H1 (cell line): Measurements from ENCODE around the gene TMEM120B. TPM values are rescaled to one million over a fixed set of nuclear protein-coding genes. Genes with fewer than 3 reads are reported as not detected.

ENCODE experiments used
- CTCF ChIA-PET: fragments of 300-600 bp; sonication (Branson Sonifier 250); formaldehyde crosslinking; loops from one replicate; lab custom pipeline; 2021; ENCODE audit not compliant: partially characterized antibody; lab: Charles Lee
- POLR2A ChIA-PET: fragments of 300-600 bp; sonication (Branson Sonifier 250); formaldehyde crosslinking; loops from one replicate; lab custom pipeline; 2021; ENCODE audit warnings: inconsistent platforms; ENCODE audit not compliant: partially characterized antibody; lab: Charles Lee
- DNase-seq, 2 experiments: peaks; one replicate each; pipeline versions ENCODE4 v3.0.0 to v3.0.0-alpha.2; 2010 to 2022; ENCODE audit warnings: low spot score in 2 of 2, low read depth in 1 of 2, mixed read lengths in 1 of 2
- FAIRE-seq: peaks from 2 replicates; lab custom pipeline; 2011; peaks lifted over from hg19 to GRCh38; lab: Jason Lieb, UNC
- H2AFZ ChIP-seq: 2 replicates; pipeline ENCODE4 v1.8.1; 2012; ENCODE audit warnings: low read length, inconsistent platforms
- H2AK5ac ChIP-seq: 2 replicates; pipeline ENCODE4 v1.6.1; 2013; ENCODE audit warnings: low read depth, low read length
- H2BK120ac ChIP-seq: replicated peaks from 2 replicates; pipeline ENCODE3; 2013; ENCODE audit warnings: low read depth, low read length, inconsistent platforms
- H2BK12ac ChIP-seq: 2 replicates; pipeline ENCODE4 v1.6.1; 2013; ENCODE audit warnings: low read depth, low read length
- H2BK15ac ChIP-seq: 2 replicates; pipeline ENCODE4 v1.6.1; 2013; ENCODE audit warnings: low read length
- H2BK20ac ChIP-seq: 2 replicates; pipeline ENCODE4 v1.6.1; 2013; ENCODE audit warnings: low read length
- H2BK5ac ChIP-seq: 2 replicates; pipeline ENCODE4 v1.6.1; 2013; ENCODE audit warnings: low read depth, low read length
- H3K14ac ChIP-seq: 2 replicates; pipeline ENCODE4 v1.6.1; 2013; ENCODE audit warnings: inconsistent platforms; ENCODE audit not compliant: insufficient read length
- H3K18ac ChIP-seq: 2 replicates; pipeline ENCODE4 v1.6.1; 2013; ENCODE audit warnings: low read length; ENCODE audit errors: extremely low read depth
- H3K23ac ChIP-seq: 2 replicates; pipeline ENCODE4 v1.6.1; 2013; ENCODE audit warnings: inconsistent platforms; ENCODE audit not compliant: insufficient read length
- H3K23me2 ChIP-seq: 2 replicates; pipeline ENCODE4 v1.6.1; 2013; ENCODE audit warnings: low read depth, low read length
- H3K27ac ChIP-seq: 2 replicates; pipeline ENCODE4 v1.6.1; 2011; ENCODE audit warnings: low read depth, low read length, inconsistent platforms
- H3K27me3 ChIP-seq, 4 experiments: replicated peaks in 1 of 4; 1 replicate in 1 of 4; 2 replicates in 3 of 4; pipeline versions ENCODE4 v1.6.1 to v1.8.1; 2011 to 2013; ENCODE audit warnings: low read length in 3 of 4, mild to moderate bottlenecking in 3 of 4, inconsistent platforms in 2 of 4, mixed read lengths in 2 of 4, moderate library complexity in 1 of 4; ENCODE audit not compliant: control insufficient read depth in 3 of 4, insufficient read depth in 3 of 4; ENCODE audit errors: extremely low read depth in 1 of 4
- H3K36me3 ChIP-seq, 4 experiments: 2 replicates each; pipeline versions ENCODE4 v1.6.1 to v1.8.1; 2011 to 2013; ENCODE audit warnings: mild to moderate bottlenecking in 4 of 4, low read length in 3 of 4, moderate library complexity in 2 of 4, control low read depth in 1 of 4, inconsistent platforms in 1 of 4; ENCODE audit not compliant: insufficient read depth in 4 of 4, control insufficient read depth in 2 of 4
- H3K4ac ChIP-seq: replicated peaks from 2 replicates; pipeline ENCODE3; 2013; ENCODE audit warnings: low read length, low read depth, mixed read lengths, inconsistent platforms; ENCODE audit not compliant: insufficient read length
- H3K4me1 ChIP-seq, 4 experiments: replicated peaks in 1 of 4; 1 replicate in 1 of 4; 2 replicates in 3 of 4; pipeline versions ENCODE4 v1.6.1 to v1.8.1; 2011 to 2013; ENCODE audit warnings: low read length in 3 of 4, inconsistent platforms in 2 of 4, mixed read lengths in 1 of 4; ENCODE audit not compliant: insufficient read depth in 4 of 4, control insufficient read depth in 3 of 4
- H3K4me2 ChIP-seq, 2 experiments: 2 replicates each; pipeline versions ENCODE4 v1.6.1 to v1.8.1; 2011 to 2013; ENCODE audit warnings: low read depth in 2 of 2, low read length in 2 of 2, control low read depth in 1 of 2, inconsistent platforms in 1 of 2, mild to moderate bottlenecking in 1 of 2; ENCODE audit not compliant: insufficient read depth in 1 of 2
- H3K4me3 ChIP-seq, 4 experiments: fragments of 200-600, 300-600 bp in 1 of 4; sonication (generic), shearing (Covaris generic), sonication (Bioruptor Twin) in 1 of 4; 2 replicates each; pipeline versions ENCODE4 v1.5.1 to v1.8.1; 2011 to 2016; ENCODE audit warnings: low read length in 4 of 4, low read depth in 3 of 4, control low read depth in 2 of 4, inconsistent platforms in 2 of 4, mild to moderate bottlenecking in 2 of 4, mixed read lengths in 1 of 4, moderate library complexity in 1 of 4; ENCODE audit not compliant: insufficient read depth in 2 of 4; ENCODE audit errors: extremely low read depth in 1 of 4
- H3K56ac ChIP-seq: replicated peaks from 2 replicates; pipeline ENCODE3; 2013; ENCODE audit warnings: low read depth, mild to moderate bottlenecking, mixed read lengths, low read length, inconsistent platforms; ENCODE audit not compliant: insufficient read length
- H3K79me1 ChIP-seq: 2 replicates; pipeline ENCODE4 v1.6.1; 2013; ENCODE audit warnings: low read depth, low read length, control low read depth
- H3K79me2 ChIP-seq, 2 experiments: 2 replicates each; pipeline versions ENCODE4 v1.6.1 to v1.8.1; 2012 to 2013; ENCODE audit warnings: low read length in 2 of 2, mild to moderate bottlenecking in 2 of 2, inconsistent platforms in 1 of 2; ENCODE audit not compliant: insufficient read depth in 2 of 2, control insufficient read depth in 1 of 2
- H3K9ac ChIP-seq, 4 experiments: replicated peaks in 1 of 4; 1 replicate in 1 of 4; 2 replicates in 3 of 4; pipeline versions ENCODE4 v1.6.1 to v1.8.1; 2011 to 2013; ENCODE audit warnings: low read depth in 3 of 4, low read length in 3 of 4, control low read depth in 2 of 4, mild to moderate bottlenecking in 2 of 4, moderate library complexity in 2 of 4, inconsistent platforms in 1 of 4; ENCODE audit errors: extremely low read depth in 1 of 4
- H3K9me3 ChIP-seq, 2 experiments: 2 replicates each; pipeline versions ENCODE4 v1.6.1 to v1.8.1; 2012 to 2013; ENCODE audit warnings: mild to moderate bottlenecking in 2 of 2, moderate library complexity in 2 of 2, control low read depth in 1 of 2, inconsistent platforms in 1 of 2, low read depth in 1 of 2, low read length in 1 of 2, mixed read lengths in 1 of 2; ENCODE audit not compliant: insufficient read depth in 2 of 2
- H4K20me1 ChIP-seq, 2 experiments: replicated peaks in 1 of 2; 2 replicates each; pipeline versions ENCODE3 to v1.8.1; 2011 to 2013; ENCODE audit warnings: inconsistent platforms in 2 of 2, low read length in 2 of 2, mild to moderate bottlenecking in 1 of 2; ENCODE audit not compliant: insufficient read depth in 2 of 2, control insufficient read depth in 1 of 2
- H4K5ac ChIP-seq: 2 replicates; pipeline ENCODE4 v1.6.1; 2013; ENCODE audit warnings: low read length, low read depth, mixed read lengths, inconsistent platforms; ENCODE audit not compliant: insufficient read length
- H4K8ac ChIP-seq: 2 replicates; pipeline ENCODE4 v1.8.0; 2013; ENCODE audit warnings: mild to moderate bottlenecking, moderate library complexity, low read length, inconsistent platforms; ENCODE audit not compliant: insufficient read depth; ENCODE audit errors: extremely low read depth
- H4K91ac ChIP-seq: replicated peaks from 2 replicates; pipeline ENCODE3; 2013; ENCODE audit warnings: low read length, mixed read lengths, inconsistent platforms; ENCODE audit not compliant: insufficient read length
- WGBS, 2 experiments: shearing (Covaris generic) in 1 of 2; methylation state at CpG; one replicate each; pipeline versions ENCODE4 v1.1.6 to v1.1.7; 2013 to 2015; ENCODE audit warnings: low lambda C conversion rate in 2 of 2, mixed read lengths in 2 of 2, inconsistent platforms in 1 of 2, low coverage in 1 of 2, missing lambda C conversion rate in 1 of 2; ENCODE audit not compliant: insufficient replicate concordance in 2 of 2, insufficient coverage in 1 of 2, insufficient read length in 1 of 2; ENCODE audit errors: extremely low coverage in 1 of 2, missing lambda C conversion rate in 1 of 2; 5-methylcytosine and 5-hydroxymethylcytosine counted together
- polyA plus RNA-seq, 7 experiments: library from polyadenylated mRNA; depleted of rRNA in 3 of 7; stranded (reverse) in 5 of 7; unstranded in 2 of 7; fragments of >200 nt in 5 of 7; fragments of 200-250 nt in 2 of 7; gene quantifications; 1 replicate in 5 of 7; 2 replicates in 1 of 7; 4 replicates in 1 of 7; pipeline versions ENCODE4 v1.2.1 to v1.2.3, GENCODE V29; 2011 to 2013; ENCODE audit warnings: missing spikeins in 2 of 7, mixed read lengths in 2 of 7
- total RNA-seq: library from RNA; stranded (reverse); fragmentation: NEBNext Ultra II Directional; extraction: Animal tissue kit (Norgen Biotek cat#: 25700); gene quantifications from 2 replicates; pipeline ENCODE4 v1.2.1, GENCODE V29; 2021

Gene TMEM120B
- total and polyA plus RNA-seq, 2 of the 8 experiments (the other 6 are each of a cell fraction or from before 2014, with no cell fraction given), result 22.0 to 29.1 TPM

GRCh38 chr12:121729021-121729420, 16.5 kb downstream of the TMEM120B start:
- Histone ChIP-seq H3K9me3 (no peaks in the 10 kb centered on the region), H2BK120ac (no peak overlapping the region), H3K4me2 (no peak overlapping the region), H3K27me3 (no peaks in the 10 kb centered on the region), H3K27ac (no peak overlapping the region; the same call in 1 of the 2 replicates), H4K20me1 (peaks cover 0 to 10% of the 10 kb centered on the region in 2 experiments), H3K4ac (no peak overlapping the region), H2BK12ac (no peak overlapping the region), H3K36me3 (0 out of 8 replicates have a peak, but pooled peaks cover 0 to 2% (median 0%) of the 10 kb centered on the region in 4 experiments), H3K14ac (no peak overlapping the region), H2BK15ac (no peak overlapping the region), H4K8ac (peak overlapping the region; percentile 38; the same call in 1 of the 2 replicates), H3K79me1 (peaks cover 11% of the 10 kb centered on the region), H3K9ac (no peak overlapping the region), H4K91ac (no peak overlapping the region), H3K4me3 (no peak overlapping the region), H3K56ac (no peak overlapping the region), H2BK5ac (no peak overlapping the region), H2BK20ac (no peak overlapping the region), H3K23me2 (no peaks in the 10 kb centered on the region), H4K5ac (no peak overlapping the region), H2AFZ (no peak overlapping the region), H3K4me1 (peaks cover 0 to 3% (median under 1%) of the 10 kb centered on the region in 4 experiments; a peak in 3 of 7 replicates), H3K23ac (no peak overlapping the region), H3K79me2 (peaks cover 0 to 23% of the 10 kb centered on the region in 2 experiments; a peak in 2 of 4 replicates), H2AK5ac (no peak overlapping the region), H3K18ac (no peak overlapping the region)
- DNase-seq (no peak), FAIRE-seq (no peak)
- CTCF ChIA-PET, result interaction anchor here (1.3 kb wide), 1 partner anchor 65 kb away, joined by 3 read pairs; the partner anchor contains the start of gene RHOF
- WGBS, 2 experiments, result 81% methylated on average over 6 of the region's 6 CpGs; no CpG with 5 or more reads in 1 of the 2 experiments
- POLR2A ChIA-PET, result interaction anchor here (0.9 to 1.3 kb wide), 2 partner anchors 8 to 11 kb away, joined by 3 read pairs; no protein-coding TSS in a partner anchor
